GM21447 (cell line): ENCODE data around the gene IGFBP3.

ENCODE experiments used
- ATAC-seq: cut with Tn5 transposase; IDR thresholded peaks from one replicate; pipeline ENCODE4 v1.9.1; 2021; ENCODE audit not compliant: unreplicated experiment

IGFBP3 gene

DNA sequence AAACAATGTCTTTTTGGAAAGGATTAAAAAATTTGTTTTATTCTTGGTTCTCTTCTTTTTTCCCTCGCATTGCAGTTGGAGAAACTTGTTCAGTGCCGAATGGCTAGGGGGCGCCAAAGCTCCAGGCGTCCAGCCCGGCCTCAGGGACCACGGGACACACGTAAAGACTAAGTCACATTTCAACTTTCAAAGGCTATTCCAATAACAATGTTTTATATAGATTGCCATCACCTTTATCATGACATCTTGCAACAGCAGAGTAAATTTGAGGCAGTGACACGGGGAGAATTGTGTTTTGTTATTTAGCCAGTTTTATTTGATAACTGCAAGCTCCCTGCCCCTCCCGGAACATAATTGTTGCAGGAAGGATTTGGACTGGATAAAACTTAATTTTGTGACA is 2.2 kb upstream of the IGFBP3 start:
- peak; percentile 73 for ATAC-seq

DNA sequence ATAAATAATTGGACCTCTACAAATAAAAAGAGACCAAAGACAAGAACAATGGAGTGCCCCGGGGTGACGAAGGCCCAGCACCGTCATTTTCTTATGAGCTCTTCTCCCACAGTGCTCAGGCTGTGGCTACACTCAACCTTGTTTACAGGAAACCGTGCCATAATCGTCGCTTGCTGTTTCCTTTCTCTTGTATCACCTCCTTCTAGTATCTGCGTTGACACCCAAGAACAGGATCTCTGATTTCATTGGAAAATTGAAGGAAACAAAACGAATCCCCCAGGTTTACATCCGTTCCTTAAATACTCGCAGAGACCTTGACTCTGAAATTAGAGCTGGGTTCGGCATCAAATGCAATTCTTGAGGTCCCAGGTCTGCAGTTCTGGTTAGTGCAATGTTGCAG is 1.7 kb upstream of the IGFBP3 start:
- ATAC-seq: no peak

GRCh38 chr7:45921699-45922519 is 837 bp upstream of the IGFBP3 start:
- ATAC-seq: no peak

- no peak for ATAC-seq
These were observed 268 bp upstream of the IGFBP3 start for GRCh38 chr7:45921381-45921698.

DNA sequence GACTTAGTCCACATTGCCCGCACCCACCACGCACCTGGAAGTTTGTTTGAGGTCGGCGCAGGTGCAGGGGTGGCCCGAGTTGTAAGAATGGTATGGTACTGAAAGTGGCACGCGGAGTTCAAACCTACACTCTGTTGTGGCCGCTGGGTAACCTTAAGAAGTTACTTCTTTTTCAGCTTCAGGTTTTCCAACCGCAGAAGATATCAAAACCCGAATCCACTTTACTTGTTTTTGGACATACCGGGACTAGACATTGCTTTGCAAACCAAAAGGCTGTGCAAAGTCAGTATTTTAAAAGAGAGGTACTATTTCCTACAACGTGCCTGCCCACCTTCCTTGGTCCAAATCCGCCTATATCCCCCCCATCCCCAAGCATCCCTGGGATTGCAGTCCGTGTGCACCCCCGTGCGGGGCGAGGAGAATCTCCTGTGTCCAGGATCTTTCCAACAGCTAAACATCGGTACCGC is 1.0 kb downstream of the IGFBP3 start:
- ATAC-seq: no peak

DNA sequence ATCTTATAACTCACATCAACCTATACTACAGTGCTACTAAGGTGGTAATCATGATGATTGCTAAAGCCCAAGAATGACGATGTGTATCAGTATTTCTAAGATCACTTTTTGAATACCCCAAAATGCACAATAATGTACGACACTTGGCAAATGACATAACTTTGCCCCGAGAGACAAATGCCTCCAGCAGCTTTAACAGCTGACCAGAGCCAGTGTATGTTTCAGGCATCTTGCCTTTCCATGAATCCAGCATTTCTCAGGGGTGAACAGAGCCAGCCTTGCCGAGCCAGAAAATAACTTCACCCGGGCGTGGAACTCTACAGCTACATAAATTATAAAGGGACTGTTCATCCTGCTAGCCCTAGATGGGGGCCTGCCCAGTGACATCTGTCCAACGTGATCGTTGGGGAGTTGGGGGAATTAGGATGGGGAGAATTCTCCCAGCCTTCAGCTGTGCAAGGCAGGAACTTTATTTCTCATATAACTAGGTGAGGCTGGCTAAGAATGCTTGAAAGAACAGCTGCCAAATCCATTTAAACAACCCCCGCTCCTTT is 1.8 kb downstream of the IGFBP3 start:
- no peak for ATAC-seq

DNA sequence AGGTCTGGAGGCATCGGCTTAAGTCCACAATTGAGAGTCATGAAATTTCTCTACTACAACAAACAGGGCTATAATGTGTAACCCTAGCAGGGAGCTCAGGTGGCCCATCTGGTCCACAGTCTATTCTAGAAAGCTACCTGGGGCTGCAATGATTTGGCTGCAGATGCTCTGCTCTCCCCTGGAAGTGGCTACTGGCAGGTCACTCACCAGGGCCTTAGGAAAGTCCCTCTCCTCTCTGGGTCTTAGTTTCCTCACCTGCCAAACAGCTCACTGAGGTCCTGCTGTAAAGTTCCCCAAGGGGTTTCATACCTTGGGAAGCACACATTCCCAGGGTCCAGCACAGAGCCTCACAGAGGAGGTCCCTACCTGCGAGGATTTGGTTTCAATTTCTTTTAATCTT is 2.5 kb downstream of the IGFBP3 start:
- ATAC-seq: no peak

GRCh38 chr7:45917658-45918057 is 3.4 kb downstream of the IGFBP3 start:
- ATAC-seq: peak; percentile 50

DNA sequence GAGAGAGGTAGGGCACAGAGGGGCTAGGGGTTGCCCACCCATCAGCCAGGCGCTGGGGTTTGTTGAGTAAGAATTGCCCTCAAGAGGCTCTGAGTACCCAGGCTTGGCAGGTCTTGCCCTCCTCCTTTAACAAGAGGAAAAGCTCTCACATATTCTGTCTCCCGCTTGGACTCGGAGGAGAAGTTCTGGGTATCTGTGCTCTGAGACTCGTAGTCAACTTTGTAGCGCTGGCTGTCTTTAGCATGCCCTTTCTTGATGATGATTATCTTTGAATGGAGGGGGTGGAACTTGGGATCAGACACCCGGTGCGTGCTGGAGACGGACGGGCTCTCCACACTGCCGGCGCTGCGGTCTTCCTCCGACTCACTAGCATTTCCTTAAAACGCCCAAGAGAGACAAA is 4.0 kb downstream of the IGFBP3 start:
- ATAC-seq: no peak

DNA sequence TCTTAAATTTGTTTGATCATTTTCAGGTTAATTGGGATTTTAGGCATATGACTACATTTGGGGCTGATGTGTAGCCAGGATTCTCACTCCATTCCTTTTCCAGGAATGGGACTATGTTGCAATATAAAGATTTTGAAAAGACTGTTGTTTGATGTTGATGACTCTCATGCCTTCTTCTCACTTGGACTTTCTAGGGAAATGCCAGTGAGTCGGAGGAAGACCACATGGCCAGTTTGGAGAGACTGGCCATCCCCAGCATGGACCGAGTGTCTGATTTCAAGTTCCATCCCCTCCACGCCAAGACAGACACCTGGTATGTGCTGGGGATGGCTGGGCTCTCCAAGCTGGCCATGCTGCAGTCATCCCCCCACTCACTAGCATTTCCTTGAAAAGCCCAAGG is 5.5 kb downstream of the IGFBP3 start:
- ATAC-seq: no peak

DNA sequence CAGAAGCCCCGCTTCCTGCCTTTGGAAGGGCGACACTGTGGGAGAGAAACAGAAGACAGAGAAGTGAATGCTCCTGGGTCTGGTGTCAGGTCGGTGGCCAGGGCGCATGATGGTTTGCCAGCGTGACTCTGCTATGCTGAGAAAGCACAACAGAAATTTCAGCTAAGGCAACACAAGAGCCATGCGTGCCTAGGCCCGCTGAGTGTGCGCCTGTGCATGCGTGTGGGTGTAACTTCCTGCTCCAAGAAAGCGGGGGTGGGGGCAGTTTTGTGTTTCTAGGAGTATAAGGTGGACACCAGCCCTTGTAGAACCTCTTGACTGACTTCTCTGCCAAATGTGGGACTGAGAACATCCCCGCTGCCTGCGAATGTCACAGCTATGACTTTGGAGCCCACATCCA is 6.2 kb downstream of the IGFBP3 start:
- no peak for ATAC-seq

DNA sequence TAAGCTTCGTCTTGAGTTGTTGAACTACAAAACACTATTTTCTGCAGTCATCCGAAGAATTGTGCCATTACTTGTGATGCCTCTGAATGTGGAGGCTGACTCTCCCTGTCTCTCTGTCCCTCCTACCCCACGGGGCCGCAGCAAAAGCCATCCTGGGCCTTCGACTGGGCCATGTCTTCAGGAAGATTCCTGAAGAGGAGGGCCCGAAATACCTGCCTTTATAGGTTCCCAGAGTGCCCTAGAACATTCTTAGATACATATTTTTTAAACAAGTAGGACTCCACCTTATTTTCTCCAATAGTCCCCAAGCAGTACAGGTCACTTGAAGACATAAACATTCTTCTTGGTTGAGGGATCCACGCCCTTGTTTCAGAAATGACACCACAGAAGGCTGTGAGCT is 8.1 kb downstream of the IGFBP3 start:
- ATAC-seq: no peak

DNA sequence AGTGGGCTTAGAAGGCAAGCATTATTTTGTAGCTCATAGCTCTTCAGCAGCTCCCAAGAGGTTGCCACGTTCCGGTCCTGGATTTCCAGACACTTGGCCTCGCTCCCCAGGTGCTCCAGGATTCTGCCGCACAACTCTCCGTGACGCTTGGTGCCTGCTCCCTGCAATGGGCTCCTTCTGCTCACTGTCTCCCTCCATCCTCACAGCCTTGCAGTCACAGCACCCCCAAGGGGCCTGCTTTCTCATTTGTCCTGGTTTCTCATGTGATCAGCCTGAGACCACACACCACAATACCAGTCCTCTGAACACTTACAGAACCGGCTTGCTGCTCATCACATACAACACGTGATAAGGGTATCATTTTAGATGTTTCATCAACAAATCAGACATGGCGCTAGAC is 9.8 kb downstream of the IGFBP3 start:
- no peak for ATAC-seq

- no peak for ATAC-seq
These were observed 10.2 kb downstream of the IGFBP3 start for GRCh38 chr7:45910855-45911254.

GRCh38 chr7:45909561-45909960 is 11.5 kb downstream of the IGFBP3 start:
- ATAC-seq: no peak

DNA sequence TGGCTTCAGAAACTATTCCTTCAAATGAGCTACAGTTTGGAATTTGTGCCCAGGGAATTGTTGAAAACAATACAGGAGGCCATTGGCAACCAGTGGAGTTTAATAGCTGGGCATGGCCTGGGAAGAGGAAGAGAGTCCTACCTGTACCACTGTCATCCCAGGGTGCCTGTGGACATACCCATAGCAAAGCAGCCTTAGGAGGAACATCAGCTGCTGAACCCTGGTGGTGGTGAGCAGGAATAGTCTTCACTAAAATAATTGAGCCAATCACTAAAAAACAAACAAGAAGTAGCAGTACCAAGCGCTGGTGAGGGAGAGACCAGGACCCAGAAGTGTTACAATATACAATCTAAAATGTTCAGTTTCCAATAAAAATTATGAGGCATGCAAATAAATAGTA is 18.3 kb downstream of the IGFBP3 start:
- ATAC-seq: no peak

- no peak for ATAC-seq
These were observed 19.5 kb downstream of the IGFBP3 start for GRCh38 chr7:45901566-45901965.

DNA sequence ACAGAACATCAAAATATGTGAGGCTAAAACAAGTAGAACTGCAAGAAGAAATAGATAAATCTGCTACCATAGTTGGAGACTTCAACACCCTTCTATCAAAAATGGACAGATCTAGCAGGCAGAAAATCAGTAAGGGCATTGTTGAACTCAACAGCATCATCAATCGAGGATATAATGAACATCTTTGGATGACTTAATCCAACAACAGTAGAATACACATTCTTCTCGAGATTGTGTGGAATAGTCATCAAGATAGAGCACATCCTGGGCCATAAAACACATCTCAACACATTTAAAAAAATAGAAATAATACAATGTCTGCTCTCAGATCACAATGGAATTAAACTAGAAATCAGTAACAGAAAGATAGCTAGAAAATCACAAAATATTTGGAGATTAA is 22.9 kb downstream of the IGFBP3 start:
- no peak for ATAC-seq

DNA sequence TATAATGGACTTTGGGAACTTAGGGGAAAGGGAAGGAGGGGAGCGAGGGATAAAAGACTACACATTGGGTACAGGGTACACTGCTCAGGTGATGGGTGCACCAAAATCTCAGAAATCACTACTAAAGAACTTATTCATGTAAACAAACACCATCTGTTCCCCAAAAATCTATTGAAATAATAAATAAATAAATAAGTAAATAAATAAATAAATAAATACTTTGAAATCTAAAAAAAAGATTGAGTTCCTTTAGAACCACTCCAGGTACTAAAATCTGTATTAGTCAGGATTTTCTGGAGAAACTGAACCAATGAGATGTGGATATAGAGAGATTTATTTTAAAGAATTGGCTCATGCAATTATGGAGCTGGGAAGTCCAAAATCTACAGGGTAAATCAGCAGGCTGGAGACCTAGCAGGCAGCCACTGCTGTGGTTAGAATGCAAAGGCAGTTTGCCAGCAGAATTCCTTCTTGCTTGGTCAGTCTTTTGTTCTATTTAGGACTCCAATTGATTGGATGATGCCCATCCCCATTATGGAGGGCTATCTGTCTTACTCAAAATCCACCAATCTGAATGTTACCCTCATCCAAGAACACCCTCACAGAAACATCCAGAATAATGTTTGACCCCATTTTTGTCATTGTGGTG is 23.9 kb downstream of the IGFBP3 start:
- ATAC-seq: no peak

- no peak for ATAC-seq
These were observed 26.4 kb downstream of the IGFBP3 start for GRCh38 chr7:45894665-45895062.

DNA sequence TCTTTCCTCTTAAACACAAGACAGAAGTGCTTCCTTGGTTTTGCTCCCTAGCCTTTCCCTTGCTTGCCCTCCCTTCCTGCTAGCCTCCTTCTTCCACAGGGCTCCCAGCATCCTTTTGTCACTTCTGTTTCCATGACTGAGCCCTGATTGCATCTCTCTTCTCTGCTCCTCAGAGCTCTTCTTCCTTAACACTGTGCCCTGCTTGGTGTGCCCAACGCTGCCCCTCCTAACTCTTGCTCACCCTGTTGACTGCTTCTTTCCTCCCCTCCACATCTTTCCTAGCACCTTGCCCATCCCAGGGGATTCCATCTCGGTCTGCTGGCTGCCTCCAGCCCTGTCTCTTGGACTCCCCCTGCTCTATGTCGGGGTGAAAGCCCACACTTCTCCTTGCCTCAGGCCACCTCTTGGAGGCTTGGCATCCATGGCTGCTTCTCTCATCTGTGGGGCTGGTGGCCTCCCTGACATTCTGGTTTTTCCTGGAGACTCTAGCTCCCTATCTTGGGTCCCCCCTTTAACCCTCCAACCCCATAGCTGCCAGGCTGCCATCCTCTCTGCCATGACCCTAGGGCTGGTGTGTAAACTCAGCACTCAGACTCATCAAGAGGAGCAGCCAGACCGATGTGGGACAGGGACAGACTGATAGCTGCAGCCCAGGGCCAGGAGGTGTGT is 26.9 kb downstream of the IGFBP3 start:
- no peak for ATAC-seq
